Activated CD8-positive, alpha-beta memory T cell treated with anti-CD3 and anti-CD28 coated beads for 24 hours (primary cell): ENCODE results near the gene SYT8.

Experiments
- DNase-seq: peaks from one replicate; pipeline ENCODE4 v3.0.0-alpha.2; 2020

SYT8 gene

DNA sequence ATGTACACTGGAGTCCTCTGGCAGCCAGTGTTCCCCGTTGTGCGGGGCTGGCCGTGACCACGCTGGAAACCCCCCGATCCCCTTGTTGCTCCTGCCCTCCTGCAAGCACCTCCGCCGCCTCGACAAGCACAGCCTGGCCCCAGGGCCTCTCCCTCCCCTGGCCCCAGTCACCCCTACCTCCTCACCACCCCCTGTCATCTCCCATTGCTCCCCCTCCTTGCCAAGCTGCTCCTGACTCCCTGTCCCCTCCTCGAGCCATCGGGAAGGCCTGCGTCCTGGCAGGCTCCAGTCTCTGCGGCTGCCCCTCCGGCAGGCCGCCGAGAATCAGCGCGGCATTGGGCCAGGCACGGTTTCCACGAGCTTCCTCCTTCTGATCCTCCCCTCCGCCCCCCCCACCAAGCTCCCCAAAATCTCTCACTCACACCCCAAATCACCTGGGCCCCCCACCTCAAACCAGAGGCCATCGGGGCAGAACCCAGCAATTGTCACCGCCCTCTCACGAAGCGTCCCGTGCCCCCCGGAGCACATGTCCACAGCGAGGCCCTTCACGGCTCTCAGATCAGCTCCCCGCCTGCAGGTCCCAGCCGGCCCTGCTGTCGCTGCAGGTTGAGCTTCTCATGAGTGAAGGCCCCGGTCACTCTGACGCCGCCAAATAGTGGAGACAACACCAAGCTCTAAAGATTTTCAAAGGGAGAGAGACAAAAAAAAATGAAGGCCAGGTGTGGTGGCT, 12.4 kb downstream of the SYT8 start:
- no peak for DNase-seq

- DNase-seq = no peak
These were observed 13.3 kb downstream of the SYT8 start for GRCh38 chr11:1847926-1848639.

GRCh38 chr11:1848640-1849430, 14.0 kb downstream of the SYT8 start:
- DNase-seq = no peak

DNA sequence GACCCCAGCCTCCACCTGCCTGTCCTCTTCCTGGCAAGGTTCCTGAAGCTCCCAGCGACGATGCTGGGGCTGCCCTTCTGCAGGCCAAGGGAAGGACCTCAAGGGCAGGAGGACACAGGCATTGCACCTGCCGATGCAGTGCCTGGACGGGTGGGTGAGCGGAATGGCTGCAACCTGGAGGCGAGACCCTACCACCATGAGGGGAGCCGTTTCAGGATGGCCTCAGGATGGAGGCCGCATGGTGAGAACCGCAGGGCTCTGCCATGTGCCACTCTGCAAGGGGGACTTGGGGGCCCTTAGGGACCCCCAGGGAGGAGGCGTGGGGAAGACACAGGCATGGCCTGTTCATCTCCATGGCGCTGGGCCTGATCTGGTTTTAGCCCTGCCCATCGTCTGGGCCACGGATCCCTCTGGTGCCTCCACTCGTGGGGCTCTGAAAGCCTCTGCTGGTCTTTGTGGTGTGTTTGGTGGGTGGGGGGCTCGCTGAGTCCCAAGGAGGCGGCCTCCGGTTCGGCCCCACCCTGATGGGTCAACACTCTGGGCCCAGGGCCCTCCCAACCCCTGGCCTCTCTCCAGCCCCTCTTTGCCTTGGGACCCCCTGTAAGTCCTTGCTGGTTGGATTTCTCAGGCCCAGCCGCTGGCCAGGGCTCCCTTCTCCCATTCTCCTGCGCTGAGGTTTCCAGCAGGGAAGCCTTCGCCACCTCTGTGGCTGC, 16.8 kb downstream of the SYT8 start:
- no peak for DNase-seq

GRCh38 chr11:1852271-1852876, 17.6 kb downstream of the SYT8 start:
- DNase-seq = no peak

DNA sequence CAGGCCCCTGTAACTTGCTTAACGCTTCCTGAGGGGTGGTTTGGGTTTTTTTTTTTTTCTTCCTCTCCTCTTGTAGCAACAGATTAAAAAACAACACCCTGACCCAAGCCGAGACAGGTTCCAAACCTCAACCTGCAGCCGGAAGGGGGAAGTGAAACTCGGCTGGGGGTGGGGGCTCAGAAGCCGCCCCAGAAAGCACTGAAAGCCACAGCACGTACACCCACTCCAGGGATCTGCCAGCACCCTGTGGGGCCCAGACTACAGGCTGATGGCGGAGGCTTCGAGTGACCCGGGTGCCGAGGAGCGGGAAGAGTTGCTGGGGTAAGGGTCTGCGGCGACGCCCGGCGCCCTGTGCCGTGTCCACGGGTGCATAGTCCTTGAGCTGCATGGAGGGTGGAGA, 18.1 kb downstream of the SYT8 start, which contains the start of gene LSP1:
TSS of gene LSP1 (plus strand) at position 208 of the 400 bp plus-strand sequence. CDS start at position 269, 61 bp downstream.
- peak; percentile 91 for DNase-seq

- peak; percentile 82 for DNase-seq
These were observed 18.8 kb downstream of the SYT8 start for GRCh38 chr11:1853376-1854131.

DNA sequence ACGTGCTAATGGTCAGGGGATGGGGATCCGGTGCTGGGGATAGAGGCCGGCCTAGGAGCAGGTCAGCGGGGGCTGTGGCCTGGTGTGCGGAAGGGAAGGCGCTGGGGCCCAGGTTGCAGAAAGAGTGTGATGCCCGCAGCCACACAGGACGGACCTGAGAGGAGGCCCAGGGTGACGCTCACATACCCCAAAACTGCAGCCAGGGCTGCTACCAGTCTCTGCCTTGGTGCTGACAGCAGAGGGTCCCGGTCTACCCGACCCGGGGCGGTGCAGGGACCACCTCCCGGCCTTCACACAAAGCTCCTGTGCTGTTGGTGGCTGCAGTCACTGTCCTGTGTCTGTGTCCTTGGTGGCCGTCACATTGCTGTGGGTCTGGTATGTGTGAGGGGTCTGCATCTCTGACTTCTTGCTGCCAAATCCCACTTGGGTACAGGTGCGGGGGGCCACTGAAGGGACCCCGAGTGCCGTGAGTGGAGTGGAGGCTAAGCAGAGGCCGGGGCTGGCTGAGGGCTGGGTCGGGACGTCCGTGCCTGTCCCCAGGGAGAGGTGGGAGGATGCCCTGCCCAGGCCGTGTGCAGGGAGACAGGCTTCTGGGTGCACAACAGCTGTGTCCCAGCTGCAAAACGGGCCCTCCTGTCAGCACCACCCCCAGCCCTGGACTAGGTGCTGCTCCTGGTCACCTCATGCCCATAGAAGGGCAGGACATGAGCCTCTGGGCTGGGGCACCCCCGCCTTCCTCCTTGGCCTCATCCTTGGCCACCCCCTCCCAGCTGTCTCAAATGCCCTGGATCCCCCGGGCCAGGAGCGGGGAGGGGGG, 19.6 kb downstream of the SYT8 start:
- DNase-seq = no peak

DNA sequence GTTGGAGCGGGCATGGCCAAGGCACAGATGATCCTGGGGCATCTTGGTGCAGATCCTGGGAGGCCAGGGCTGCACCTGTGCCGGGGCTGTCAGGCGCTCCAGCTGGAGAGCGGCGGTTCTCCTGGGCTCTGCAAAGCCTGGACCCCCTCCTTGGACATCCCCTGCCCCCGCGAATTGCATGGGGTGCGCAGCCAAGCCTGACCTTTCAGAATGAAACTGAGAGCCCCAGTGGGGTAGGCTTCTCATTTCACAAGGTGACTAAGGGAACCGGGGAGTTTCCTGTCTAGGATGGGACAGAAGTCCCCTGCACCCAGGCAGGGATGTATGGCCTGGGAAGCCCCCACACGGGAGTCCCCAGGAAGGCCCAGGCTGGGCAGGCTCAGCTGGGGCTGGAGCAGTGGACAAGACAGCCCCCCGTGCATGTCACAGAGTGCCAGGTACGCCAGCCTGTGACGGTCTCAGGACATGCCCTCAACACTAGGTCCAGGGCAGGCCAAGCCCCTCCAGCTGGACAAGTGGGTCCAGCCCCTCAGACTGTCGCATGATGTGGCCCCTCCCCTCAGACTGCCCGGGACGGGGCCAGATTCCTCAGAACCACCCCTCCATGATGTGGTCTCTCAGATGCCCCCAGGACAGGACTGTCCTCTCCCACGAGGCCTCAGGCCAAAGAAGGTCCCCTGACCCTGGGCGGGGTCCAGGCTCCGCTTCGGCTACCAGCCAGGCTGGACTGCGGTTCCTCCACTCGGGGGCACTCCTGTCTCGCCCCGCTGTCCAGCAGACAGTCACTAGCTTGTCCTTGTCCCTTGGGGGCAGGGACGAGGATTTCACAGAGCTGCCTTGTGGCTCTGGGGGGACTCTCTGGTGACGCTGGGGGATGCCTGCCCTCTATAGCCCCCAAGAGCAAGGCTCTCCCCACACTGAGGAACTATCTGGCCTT, 20.4 kb downstream of the SYT8 start:
- peak; percentile 82 for DNase-seq

DNA sequence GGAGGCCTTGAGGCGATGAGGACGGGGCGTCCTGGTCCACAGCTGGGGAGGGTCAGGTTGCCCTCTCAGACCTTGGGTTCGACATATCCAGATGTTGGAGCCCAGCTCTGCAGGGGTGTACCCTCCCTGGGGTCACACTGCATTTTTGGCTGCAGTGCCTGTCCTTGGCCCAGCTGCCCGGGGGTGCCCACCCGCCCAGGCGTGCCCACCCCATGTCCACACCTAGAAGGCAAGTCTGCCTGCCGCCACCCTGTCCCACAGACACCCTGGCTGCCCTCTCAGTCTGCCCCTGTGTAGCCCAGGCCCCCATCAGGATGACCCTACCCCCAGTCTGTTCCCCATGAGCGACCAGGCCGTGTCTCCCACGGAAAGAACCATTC, 21.1 kb downstream of the SYT8 start:
- DNase-seq = no peak

DNA sequence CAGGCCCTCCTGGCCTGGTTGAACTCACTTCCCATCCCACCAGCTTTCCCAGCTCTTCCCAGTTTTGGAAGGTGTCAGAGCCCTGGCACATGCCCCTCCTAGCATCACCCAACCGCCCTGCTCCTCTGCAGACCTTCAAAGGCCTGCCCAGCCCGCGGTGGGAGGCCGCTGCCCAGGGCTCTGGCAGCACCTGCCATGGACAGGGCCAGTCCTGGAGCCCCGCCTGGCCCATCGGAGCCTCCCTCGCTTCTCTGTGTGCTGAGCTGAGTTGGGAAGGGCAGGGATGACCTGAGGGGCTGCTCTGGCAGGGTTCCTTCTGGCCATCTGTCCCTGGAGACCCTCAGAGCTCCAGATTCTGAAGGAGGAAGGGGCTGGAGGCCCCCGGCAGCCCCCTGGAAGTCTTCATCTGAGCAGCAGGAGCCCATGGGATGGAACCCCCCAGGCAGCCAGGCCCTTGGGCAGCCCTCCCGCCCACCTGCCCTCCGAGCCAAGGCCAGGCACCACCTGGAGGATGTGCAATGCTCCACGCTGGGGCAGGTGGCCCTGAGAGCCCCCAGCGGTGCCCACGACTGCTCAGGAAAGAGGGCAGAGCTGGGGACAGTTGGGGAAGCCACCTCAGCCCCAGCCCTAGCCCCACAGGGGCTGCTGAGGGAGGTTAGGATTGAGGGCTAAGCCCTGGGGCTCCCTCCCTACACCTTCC, 21.7 kb downstream of the SYT8 start:
- DNase-seq = no peak

DNA sequence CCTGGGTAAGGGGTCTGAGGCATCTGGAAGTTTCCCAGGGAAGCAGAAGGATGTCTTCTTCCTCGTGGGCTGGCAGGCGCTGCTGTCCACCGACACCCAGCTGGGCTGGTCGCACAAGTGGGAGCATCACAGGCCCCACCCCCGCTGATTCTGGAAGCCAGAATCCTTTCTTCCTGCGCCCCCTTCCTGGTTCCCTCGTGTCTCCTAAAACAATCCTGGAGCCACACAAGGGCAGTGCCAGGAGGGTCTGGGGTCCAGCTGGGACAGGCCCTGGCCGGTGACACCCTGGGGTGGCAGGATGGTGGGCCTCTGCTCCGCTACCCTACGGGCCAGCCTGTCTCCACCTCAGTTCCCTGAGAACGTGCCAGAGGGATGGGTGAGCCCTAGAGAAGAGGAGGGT, 22.3 kb downstream of the SYT8 start:
- DNase-seq = no peak

GRCh38 chr11:1858154-1858553, 23.4 kb downstream of the SYT8 start:
- no peak for DNase-seq

- no peak for DNase-seq
These were observed 23.8 kb downstream of the SYT8 start for GRCh38 chr11:1858576-1858975.

DNA sequence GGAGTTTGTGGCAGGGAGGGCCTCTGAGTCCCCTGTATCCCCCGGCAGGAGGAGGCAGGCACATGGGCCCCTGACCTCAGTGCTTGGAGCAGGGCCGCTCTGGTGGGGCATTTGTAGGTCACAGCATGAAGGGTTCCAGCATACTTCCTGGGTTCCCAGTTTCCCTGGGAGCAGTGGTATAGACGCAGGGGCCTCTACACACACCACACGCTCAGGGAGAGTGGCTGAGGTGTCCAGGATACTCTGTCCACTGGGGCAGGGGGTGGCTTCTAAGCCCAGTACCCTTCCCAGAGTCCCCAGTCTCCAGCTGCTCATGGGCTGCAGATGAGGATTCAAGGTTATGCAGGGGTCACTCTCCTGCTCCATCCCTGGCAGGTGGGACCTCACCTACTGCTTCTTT, 24.2 kb downstream of the SYT8 start:
- DNase-seq = no peak

- DNase-seq = no peak
These were observed 25.3 kb downstream of the SYT8 start for GRCh38 chr11:1860108-1860507.

DNA sequence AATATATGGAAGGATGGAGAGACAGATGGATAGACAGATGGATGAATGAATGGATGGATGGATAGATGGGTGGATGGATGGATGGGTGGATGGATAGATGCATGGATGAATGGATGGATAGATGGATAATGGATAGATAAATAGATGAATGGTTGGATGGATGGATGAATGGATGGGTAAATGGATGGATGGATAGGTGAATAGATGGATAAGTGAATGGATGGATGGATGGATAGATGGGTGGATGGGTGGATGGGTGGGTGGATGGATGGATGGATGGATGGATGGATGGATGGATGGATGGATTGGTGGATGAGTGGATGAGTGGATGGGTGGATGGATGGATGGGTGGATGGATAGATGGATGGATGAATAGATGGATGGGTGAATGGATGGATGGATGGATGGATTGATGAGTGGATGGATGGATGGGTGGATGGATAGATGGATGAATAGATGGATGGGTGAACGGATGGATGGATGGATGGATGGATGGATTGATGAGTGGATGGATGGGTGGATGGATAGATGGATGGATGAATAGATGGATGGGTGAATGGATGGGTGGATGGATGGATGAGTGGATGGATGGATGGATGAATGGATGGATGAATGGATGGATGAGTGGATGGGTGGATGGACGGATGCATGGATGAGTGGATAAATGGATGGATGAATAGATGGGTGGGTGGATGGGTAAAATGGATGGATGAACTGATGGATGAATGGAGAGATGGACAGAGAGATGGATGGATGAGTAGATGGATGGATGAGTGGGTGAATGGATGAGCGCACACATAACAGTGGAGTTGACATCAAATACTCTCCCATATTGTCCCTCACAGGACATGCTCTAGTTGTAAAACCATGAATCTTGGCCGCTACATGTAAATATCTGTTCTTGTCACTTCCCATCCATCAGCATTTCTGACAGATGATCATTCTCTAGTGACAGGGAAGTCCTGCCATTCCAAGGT, 26.9 kb downstream of the SYT8 start:
- DNase-seq = no peak
